ENCODE data around the gene GALR2. TPM values are rescaled to one million over a fixed set of nuclear protein-coding genes. Genes with fewer than 3 reads are reported as not detected.

The GALR2 gene
- polyA plus RNA-seq, 1 donor (not counting 4 experiments of a cell fraction or from before 2014, with no cell fraction given), result not detected

GRCh38 chr17:76081295-76082210 lies 7.0 kb downstream of the GALR2 start:
- no peak for FAIRE-seq
- Histone ChIP-seq H3K27ac (ENCODE audit: control insufficient read depth, insufficient read depth, low read length) (no peak overlapping the region), H3K27me3 (ENCODE audit: control insufficient read depth, extremely low read depth, insufficient read depth, low read length) (peaks cover 41% of the 10 kb centered on the region)

GRCh38 chr17:76082326-76083251 lies 8.0 kb downstream of the GALR2 start:
- H3K9me1 ChIP-seq (ENCODE audit: control insufficient read depth, extremely low read depth, insufficient read depth, low read length), result no peaks in the 10 kb centered on the region
- FAIRE-seq (no peak), DNase-seq (ENCODE audit: low read depth, low spot score) (no peak)
- no peaks in the 10 kb centered on the region for H3K9me3 ChIP-seq (ENCODE audit: control insufficient read depth, low read depth, low read length)
- H3K27me3 ChIP-seq (ENCODE audit: control insufficient read depth, extremely low read depth, insufficient read depth, low read length), result peaks cover 31% of the 10 kb centered on the region
- H4K20me1 ChIP-seq (ENCODE audit: control insufficient read depth, extremely low read depth, insufficient read depth, low read length), result no peaks in the 10 kb centered on the region
- H3K4me2 ChIP-seq (ENCODE audit: control insufficient read depth, extremely low read depth, insufficient read depth, low read depth, low read length), result no peak overlapping the region
- H3K79me2 ChIP-seq (ENCODE audit: control insufficient read depth, insufficient read depth, low read length), result no peaks in the 10 kb centered on the region
- H3K36me3 ChIP-seq (ENCODE audit: control insufficient read depth in 2 of 2, extremely low read depth in 1 of 2, insufficient read depth in 2 of 2, low read length in 2 of 2), result peaks cover 12 to 28% of the 10 kb centered on the region in 2 experiments
- no peaks in the 10 kb centered on the region for H3K4me1 ChIP-seq (ENCODE audit: control insufficient read depth, extremely low read depth, insufficient read depth, low read length)
- dilution Hi-C loops (cut with MboI; ENCODE audit: extremely low pct_ligation_motif_present, low sequenced_read_pairs), result no loop called here
- no peak overlapping the region for H2AFZ ChIP-seq (ENCODE audit: control insufficient read depth, low read length)
- TF ChIP-seq EZH2 (IDR thresholded peaks at IDR 0.05; ENCODE audit: low read length) (no peak), CTCF (optimal IDR thresholded peaks at IDR 0.05 in 1 of 3, IDR thresholded peaks at IDR 0.05 in 1 of 3, conservative IDR thresholded peaks at IDR 0.05 in 1 of 3; ENCODE audit: extremely low read depth in 1 of 3, insufficient read depth in 2 of 3, low read length in 3 of 3) (no peak)
- H3K27ac ChIP-seq (ENCODE audit: control insufficient read depth, insufficient read depth, low read length), result no peak overlapping the region
- H3K4me3 ChIP-seq (ENCODE audit: control insufficient read depth in 2 of 3, extremely low read depth in 1 of 3, insufficient read depth in 2 of 3, low read depth in 1 of 3, low read length in 3 of 3), result no peak overlapping the region
- no peak overlapping the region for H3K9ac ChIP-seq (ENCODE audit: control insufficient read depth, extremely low read depth, insufficient read depth, low read length)

More at GRCh38 chr17:76081295-76082210, 7.0 kb downstream of the GALR2 start:
- H3K36me3 ChIP-seq (ENCODE audit: control insufficient read depth in 2 of 2, extremely low read depth in 1 of 2, insufficient read depth in 2 of 2, low read length in 2 of 2), result peaks cover 12 to 21% of the 10 kb centered on the region in 2 experiments
- H3K79me2 ChIP-seq (ENCODE audit: control insufficient read depth, insufficient read depth, low read length), result no peaks in the 10 kb centered on the region
- TF ChIP-seq CTCF (optimal IDR thresholded peaks at IDR 0.05 in 1 of 3, IDR thresholded peaks at IDR 0.05 in 1 of 3, conservative IDR thresholded peaks at IDR 0.05 in 1 of 3; ENCODE audit: extremely low read depth in 1 of 3, insufficient read depth in 2 of 3, low read length in 3 of 3), result no peak
- no peak for TF ChIP-seq EZH2 (IDR thresholded peaks at IDR 0.05; ENCODE audit: low read length)
- H3K9me3 ChIP-seq (ENCODE audit: control insufficient read depth, low read depth, low read length), result no peaks in the 10 kb centered on the region
- dilution Hi-C loops (cut with MboI; ENCODE audit: extremely low pct_ligation_motif_present, low sequenced_read_pairs), result no loop called here
- no peak for DNase-seq (ENCODE audit: low read depth, low spot score)
- no peak overlapping the region for H3K4me2 ChIP-seq (ENCODE audit: control insufficient read depth, extremely low read depth, insufficient read depth, low read depth, low read length)
- no peaks in the 10 kb centered on the region for H4K20me1 ChIP-seq (ENCODE audit: control insufficient read depth, extremely low read depth, insufficient read depth, low read length)
- no peak overlapping the region for H3K4me3 ChIP-seq (ENCODE audit: control insufficient read depth in 2 of 3, extremely low read depth in 1 of 3, insufficient read depth in 2 of 3, low read depth in 1 of 3, low read length in 3 of 3)
- H3K9me1 ChIP-seq (ENCODE audit: control insufficient read depth, extremely low read depth, insufficient read depth, low read length), result no peaks in the 10 kb centered on the region
- no peak overlapping the region for H3K9ac ChIP-seq (ENCODE audit: control insufficient read depth, extremely low read depth, insufficient read depth, low read length)
- peaks cover 2% of the 10 kb centered on the region for H3K4me1 ChIP-seq (ENCODE audit: control insufficient read depth, extremely low read depth, insufficient read depth, low read length)
- no peak overlapping the region for H2AFZ ChIP-seq (ENCODE audit: control insufficient read depth, low read length)
